ENCODE data around the gene TBL3. TPM values are rescaled to one million over a fixed set of nuclear protein-coding genes. Genes with fewer than 3 reads are reported as not detected.
"Not testable (repeated sequence)": the region's sequence is repeated elsewhere in the genome, so short reads cannot be mapped to it uniquely, and the experiment has no call there.

The TBL3 gene
- total RNA-seq, 1 donor from 2014 or later: 17.5 TPM

- DNase-seq: no peak
Observed at GRCh38 chr16:1999866-2000514, 28.1 kb downstream of the TBL3 start.

- no peak for DNase-seq
Observed at GRCh38 chr16:2001035-2001434, 29.2 kb downstream of the TBL3 start.

GRCh38 chr16:2001456-2002355 is 29.9 kb downstream of the TBL3 start:
- DNase-seq: no peak

GRCh38 chr16:2002406-2003230 is 30.8 kb downstream of the TBL3 start:
- DNase-seq: no peak

GRCh38 chr16:2003231-2003826 is 31.5 kb downstream of the TBL3 start:
- no peak for DNase-seq

- peak; percentile 26 for DNase-seq
Observed at GRCh38 chr16:2003827-2004641, 32.2 kb downstream of the TBL3 start.

- no peak for DNase-seq
Observed at GRCh38 chr16:2004795-2005517, 33.1 kb downstream of the TBL3 start.

GRCh38 chr16:2005646-2006045 is 33.8 kb downstream of the TBL3 start:
- DNase-seq: no peak

GRCh38 chr16:2006317-2006716 is 34.5 kb downstream of the TBL3 start:
- no peak for DNase-seq

- no peak for DNase-seq
Observed at GRCh38 chr16:2007081-2007836, 35.4 kb downstream of the TBL3 start.

- DNase-seq: no peak
Observed at GRCh38 chr16:2008009-2008526, 36.2 kb downstream of the TBL3 start.

GRCh38 chr16:2008631-2009163 is 36.8 kb downstream of the TBL3 start:
- no peak for DNase-seq

GRCh38 chr16:2009164-2009711 is 37.4 kb downstream of the TBL3 start:
- DNase-seq: no peak

- peak; percentile 43 for DNase-seq
Observed at GRCh38 chr16:2009791-2010510, 38.1 kb downstream of the TBL3 start, which contains the start of gene ZNF598. Gene ZNF598 (minus strand): TSS chr16:2009821.

GRCh38 chr16:2011726-2012125 is 39.9 kb downstream of the TBL3 start:
- DNase-seq: not testable (repeated sequence)

- DNase-seq: no peak
Observed at GRCh38 chr16:2013527-2013926, 41.7 kb downstream of the TBL3 start.

GRCh38 chr16:2015117-2015946 is 43.5 kb downstream of the TBL3 start:
- DNase-seq: no peak

- no peak for DNase-seq
Observed at GRCh38 chr16:2015947-2016208, 44.0 kb downstream of the TBL3 start.

Data from skin of body (tissue), 2 donors.